ENCODE measurements around the gene MYBPC3.
"Not testable (repeated sequence)": the region's sequence is repeated elsewhere in the genome, so short reads cannot be mapped to it uniquely, and the experiment has no call there.

MYBPC3 gene

GRCh38 chr11:47336595-47336994 is 15.9 kb downstream of the MYBPC3 start:
- DNase-seq, result no peak

- DNase-seq, result no peak
Observed at GRCh38 chr11:47335733-47336132, 16.8 kb downstream of the MYBPC3 start.

- DNase-seq, result not testable (repeated sequence)
Observed at GRCh38 chr11:47334699-47335411, 17.6 kb downstream of the MYBPC3 start.

GRCh38 chr11:47333886-47334443 is 18.5 kb downstream of the MYBPC3 start:
- no peak for DNase-seq

- no peak for DNase-seq
Observed at GRCh38 chr11:47333526-47333845, 19.0 kb downstream of the MYBPC3 start.

- DNase-seq, result no peak
Observed at GRCh38 chr11:47332791-47333525, 19.5 kb downstream of the MYBPC3 start.

- DNase-seq, result no peak
Observed at GRCh38 chr11:47332303-47332711, 20.2 kb downstream of the MYBPC3 start.

GRCh38 chr11:47331454-47332302 is 20.8 kb downstream of the MYBPC3 start:
- DNase-seq, result no peak

- no peak for DNase-seq
Observed at GRCh38 chr11:47329987-47330931, 22.2 kb downstream of the MYBPC3 start.

- DNase-seq, result no peak
Observed at GRCh38 chr11:47329431-47329986, 23.0 kb downstream of the MYBPC3 start.

- no peak for DNase-seq
Observed at GRCh38 chr11:47328449-47329390, 23.8 kb downstream of the MYBPC3 start.

- no peak for DNase-seq
Observed at GRCh38 chr11:47327949-47328348, 24.6 kb downstream of the MYBPC3 start.

GRCh38 chr11:47327025-47327424 is 25.5 kb downstream of the MYBPC3 start:
- DNase-seq, result no peak

GRCh38 chr11:47326198-47326597 is 26.3 kb downstream of the MYBPC3 start:
- DNase-seq, result no peak

- DNase-seq, result no peak
Observed at GRCh38 chr11:47325271-47326041, 27.0 kb downstream of the MYBPC3 start.

GRCh38 chr11:47324520-47324919 is 28.0 kb downstream of the MYBPC3 start:
- DNase-seq, result no peak

GRCh38 chr11:47318166-47318565 is 34.3 kb downstream of the MYBPC3 start:
- DNase-seq, result no peak

- DNase-seq, result no peak
Observed at GRCh38 chr11:47317064-47317828, 35.3 kb downstream of the MYBPC3 start.

- DNase-seq, result not testable (repeated sequence)
Observed at GRCh38 chr11:47316501-47316900, 36.0 kb downstream of the MYBPC3 start.

All from stimulated activated CD4-positive, alpha-beta T cell treated with anti-CD3 and anti-CD28 coated beads, Interleukin-15, amount 100 ng/mL, for 24 hours (primary cell).